Neutrophil (primary cell): ENCODE data around the gene DGCR8.

ENCODE experiments used
- H3K27ac ChIP-seq: fragments of 200-600 bp; sonication (generic); 2 replicates; pipeline ENCODE4 v1.5.1; 2016; ENCODE audit warnings: mild to moderate bottlenecking, moderate library complexity
- H3K27me3 ChIP-seq: fragments of 200-600 bp; sonication (generic); 2 replicates; pipeline ENCODE4 v1.6.0; 2016; ENCODE audit warnings: mild to moderate bottlenecking
- H3K36me3 ChIP-seq: fragments of 200-600 bp; sonication (generic); 2 replicates; pipeline ENCODE4 v1.5.1; 2017
- H3K4me1 ChIP-seq, 2 experiments: fragments of 200-600 bp in 1 of 2; sonication (generic) in 1 of 2; 1 replicate in 1 of 2; 2 replicates in 1 of 2; pipeline versions ENCODE4 v1.5.1 to v1.6.1; 2013 to 2016; ENCODE audit warnings: low read depth in 1 of 2, low read length in 1 of 2, mild to moderate bottlenecking in 1 of 2, moderate library complexity in 1 of 2; ENCODE audit not compliant: control insufficient read depth in 1 of 2, insufficient read depth in 1 of 2
- H3K4me3 ChIP-seq, 2 experiments: fragments of 200-600 bp in 1 of 2; sonication (generic) in 1 of 2; 1 replicate in 1 of 2; 2 replicates in 1 of 2; pipeline ENCODE4 v1.5.1; 2013 to 2016; ENCODE audit warnings: low read depth in 1 of 2, low read length in 1 of 2, mild to moderate bottlenecking in 1 of 2, moderate library complexity in 1 of 2
- H3K9me3 ChIP-seq: fragments of 200-600 bp; sonication (generic); 2 replicates; pipeline ENCODE4 v1.5.1; 2016
- TF ChIP-seq, protein P1 (sequence below): fragments of 200-600 bp; sonication (generic); IDR thresholded peaks from 2 replicates; pipeline ENCODE4 v1.5.1; 2016; ENCODE audit warnings: antibody characterized with exemption

DGCR8 gene

DNA sequence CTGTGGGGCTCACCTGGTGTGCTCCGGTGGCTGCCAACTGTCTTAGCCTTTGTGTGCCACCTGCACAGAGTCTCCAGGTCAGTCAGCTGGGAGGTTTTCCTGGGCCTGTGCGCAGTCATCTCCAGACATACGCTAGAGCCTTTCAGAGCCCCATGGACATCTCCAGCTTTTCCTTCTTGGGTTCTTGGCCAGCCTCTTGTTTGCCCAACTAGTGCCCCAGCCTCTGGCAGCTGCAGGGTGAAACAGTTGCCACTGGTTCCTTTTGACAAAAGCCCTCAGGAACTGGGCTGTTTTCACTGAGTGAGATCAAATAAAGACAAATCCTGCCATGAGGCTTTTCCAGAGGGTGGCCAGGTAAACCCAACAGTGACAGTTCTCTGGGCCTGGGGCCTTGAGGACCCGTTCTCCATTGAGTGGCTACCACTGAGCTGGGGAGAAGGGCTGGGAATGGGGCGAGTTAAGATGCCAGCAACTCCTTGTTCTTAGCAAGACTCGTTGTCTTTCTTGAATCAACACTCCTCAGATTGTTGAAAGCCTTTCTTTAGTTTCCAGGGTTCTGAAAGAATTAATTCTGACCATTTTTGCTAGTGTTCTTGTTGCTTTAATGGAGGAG, 19.2 kb downstream of the DGCR8 start:
- Histone ChIP-seq H3K36me3 (peaks cover 59% of the 10 kb centered on the region), H3K27me3 (no peaks in the 10 kb centered on the region), H3K9me3 (no peaks in the 10 kb centered on the region), H3K27ac (no peak overlapping the region), H3K4me1 (no peaks in the 10 kb centered on the region), H3K4me3 (no peak overlapping the region)
- TF ChIP-seq, protein P1, sequence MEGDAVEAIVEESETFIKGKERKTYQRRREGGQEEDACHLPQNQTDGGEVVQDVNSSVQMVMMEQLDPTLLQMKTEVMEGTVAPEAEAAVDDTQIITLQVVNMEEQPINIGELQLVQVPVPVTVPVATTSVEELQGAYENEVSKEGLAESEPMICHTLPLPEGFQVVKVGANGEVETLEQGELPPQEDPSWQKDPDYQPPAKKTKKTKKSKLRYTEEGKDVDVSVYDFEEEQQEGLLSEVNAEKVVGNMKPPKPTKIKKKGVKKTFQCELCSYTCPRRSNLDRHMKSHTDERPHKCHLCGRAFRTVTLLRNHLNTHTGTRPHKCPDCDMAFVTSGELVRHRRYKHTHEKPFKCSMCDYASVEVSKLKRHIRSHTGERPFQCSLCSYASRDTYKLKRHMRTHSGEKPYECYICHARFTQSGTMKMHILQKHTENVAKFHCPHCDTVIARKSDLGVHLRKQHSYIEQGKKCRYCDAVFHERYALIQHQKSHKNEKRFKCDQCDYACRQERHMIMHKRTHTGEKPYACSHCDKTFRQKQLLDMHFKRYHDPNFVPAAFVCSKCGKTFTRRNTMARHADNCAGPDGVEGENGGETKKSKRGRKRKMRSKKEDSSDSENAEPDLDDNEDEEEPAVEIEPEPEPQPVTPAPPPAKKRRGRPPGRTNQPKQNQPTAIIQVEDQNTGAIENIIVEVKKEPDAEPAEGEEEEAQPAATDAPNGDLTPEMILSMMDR, result no peak

DNA sequence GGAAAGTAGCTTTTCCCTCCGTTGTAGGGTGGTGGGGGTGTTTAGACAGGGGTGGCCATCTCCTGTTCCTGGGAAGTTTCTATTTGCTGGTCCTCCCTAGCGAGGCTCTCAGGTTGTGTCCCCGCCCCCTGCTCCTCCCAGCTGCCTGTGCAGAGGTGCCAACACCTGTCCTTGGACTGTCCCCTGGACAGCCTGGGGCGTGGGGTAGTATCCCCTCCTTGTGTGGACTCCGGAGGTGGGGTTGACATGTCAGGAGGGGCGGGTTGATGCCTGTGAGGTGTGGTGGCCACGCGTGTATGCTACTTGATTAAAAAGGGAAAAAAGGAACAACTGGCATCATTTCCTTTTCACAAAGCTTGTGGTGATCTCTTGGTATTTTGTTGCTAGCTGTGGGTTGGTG, 21.6 kb downstream of the DGCR8 start:
- H3K4me3 ChIP-seq, result no peak overlapping the region
- peaks cover 60% of the 10 kb centered on the region for H3K36me3 ChIP-seq
- H3K9me3 ChIP-seq, result no peaks in the 10 kb centered on the region
- H3K27me3 ChIP-seq, result no peaks in the 10 kb centered on the region
- H3K4me1 ChIP-seq, result no peaks in the 10 kb centered on the region
- TF ChIP-seq, protein P1, result no peak
- H3K27ac ChIP-seq, result no peak overlapping the region

DNA sequence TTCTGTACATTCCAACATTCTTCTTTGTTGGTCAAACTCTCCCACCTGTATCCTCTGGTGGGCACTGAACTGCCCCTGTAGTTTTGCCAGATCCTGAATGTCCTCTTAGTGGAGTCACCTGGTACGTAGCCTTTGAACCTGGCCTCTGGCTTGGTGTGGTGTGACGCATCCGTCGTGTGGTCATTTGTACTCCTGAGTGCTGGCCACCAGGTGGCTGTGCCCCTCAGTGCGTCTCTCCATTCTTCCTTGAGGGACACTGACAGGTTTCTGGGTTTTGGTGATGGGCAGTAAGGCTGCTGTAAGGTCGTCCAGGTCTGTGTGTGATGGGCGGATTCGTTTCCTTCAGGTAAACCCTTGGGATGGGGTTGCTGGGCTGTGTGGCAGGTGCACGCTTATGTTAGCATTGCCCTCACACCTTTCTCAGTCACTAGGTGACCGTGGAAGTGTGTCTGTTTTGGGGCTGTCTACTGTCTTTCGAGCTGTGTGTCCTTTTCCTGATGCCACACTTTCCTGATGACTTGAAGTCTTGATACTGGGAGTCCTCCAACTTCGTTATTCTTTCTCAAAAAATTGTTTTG, 22.3 kb downstream of the DGCR8 start:
- H3K27me3 ChIP-seq, result no peaks in the 10 kb centered on the region
- no peak overlapping the region for H3K4me3 ChIP-seq
- H3K36me3 ChIP-seq, result peaks cover 67% of the 10 kb centered on the region
- no peak overlapping the region for H3K27ac ChIP-seq
- no peaks in the 10 kb centered on the region for H3K9me3 ChIP-seq
- H3K4me1 ChIP-seq, result no peaks in the 10 kb centered on the region
- TF ChIP-seq, protein P1, result no peak

DNA sequence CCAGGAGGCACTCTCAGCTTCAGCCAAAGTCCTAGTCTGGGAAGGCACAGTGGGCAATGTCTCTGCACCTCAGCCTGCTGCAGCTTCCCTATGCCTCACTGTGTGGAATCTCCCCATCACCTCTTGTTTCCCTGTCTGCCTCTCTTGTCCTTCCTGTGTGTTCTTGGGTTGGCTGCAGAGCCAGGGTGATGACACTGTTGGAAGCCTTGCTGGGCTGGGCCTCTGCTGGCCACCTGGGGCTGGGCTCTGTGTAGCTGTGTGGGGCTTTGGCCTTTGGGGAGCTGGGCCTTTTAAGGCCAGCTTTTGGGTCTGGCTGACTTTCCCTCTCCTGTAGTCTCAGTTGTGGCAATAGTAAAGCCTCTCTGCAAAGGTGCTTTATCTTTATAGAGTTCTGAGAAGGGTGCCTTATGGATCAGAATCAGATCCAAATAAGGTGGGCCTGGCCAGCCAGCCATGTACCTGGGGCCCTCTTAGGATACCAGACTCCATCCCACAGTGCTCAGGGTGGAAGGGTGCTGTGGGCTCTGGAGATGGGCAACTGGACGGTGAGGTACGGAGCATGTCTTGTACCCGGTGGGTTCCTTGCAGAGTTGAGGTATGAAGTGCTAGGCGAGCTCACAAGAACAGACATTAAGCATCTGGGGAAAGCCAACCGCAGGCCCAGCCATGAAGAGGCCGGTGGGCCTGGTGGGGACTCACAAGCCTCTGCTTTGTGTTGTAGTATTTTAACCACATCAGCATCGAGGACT, 25.6 kb downstream of the DGCR8 start:
- TF ChIP-seq, protein P1, result no peak
- Histone ChIP-seq H3K4me1 (no peaks in the 10 kb centered on the region), H3K27ac (no peak overlapping the region), H3K4me3 (no peak overlapping the region), H3K36me3 (peaks cover 78% of the 10 kb centered on the region), H3K9me3 (no peaks in the 10 kb centered on the region), H3K27me3 (no peaks in the 10 kb centered on the region)

DNA sequence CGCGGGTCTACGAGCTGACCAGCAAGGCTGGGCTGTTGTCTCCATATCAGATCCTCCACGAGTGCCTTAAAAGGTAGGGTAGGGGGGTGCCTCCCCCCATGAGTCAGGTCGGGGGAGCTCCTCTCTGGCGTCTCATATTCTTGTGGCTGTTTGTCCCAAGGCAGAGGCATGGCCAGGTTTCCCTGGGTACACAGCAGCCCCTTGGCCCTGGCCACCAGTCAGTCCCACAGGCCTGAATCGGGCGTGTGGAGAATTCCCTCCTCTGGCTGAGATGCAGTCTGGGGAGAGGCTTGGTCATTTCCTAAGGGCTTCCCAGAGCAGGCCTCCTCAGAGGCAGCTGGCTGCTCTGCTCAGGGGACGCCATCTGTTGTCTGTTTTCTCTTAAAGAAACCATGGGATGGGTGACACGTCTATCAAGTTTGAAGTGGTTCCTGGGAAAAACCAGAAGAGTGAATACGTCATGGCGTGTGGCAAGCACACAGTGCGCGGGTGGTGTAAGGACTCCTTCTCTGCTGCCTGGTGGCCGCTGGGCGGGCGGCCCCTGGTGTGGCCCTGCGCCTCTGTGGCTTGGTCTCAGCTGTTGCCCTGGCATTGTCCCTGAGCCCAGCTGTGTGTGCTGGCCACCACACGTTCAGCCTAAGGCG, 26.3 kb downstream of the DGCR8 start:
- no peak overlapping the region for H3K27ac ChIP-seq
- TF ChIP-seq, protein P1, result no peak
- no peaks in the 10 kb centered on the region for H3K27me3 ChIP-seq
- peaks cover 76% of the 10 kb centered on the region for H3K36me3 ChIP-seq
- no peaks in the 10 kb centered on the region for H3K4me1 ChIP-seq
- H3K9me3 ChIP-seq, result no peaks in the 10 kb centered on the region
- H3K4me3 ChIP-seq, result no peak overlapping the region
